ENCODE measurements around the gene RHOXF2. TPM values are rescaled to one million over a fixed set of nuclear protein-coding genes. Genes with fewer than 3 reads are reported as not detected.

Gene RHOXF2
- total and polyA plus RNA-seq, 10 donors = 0.02 TPM; not detected in 9

DNA sequence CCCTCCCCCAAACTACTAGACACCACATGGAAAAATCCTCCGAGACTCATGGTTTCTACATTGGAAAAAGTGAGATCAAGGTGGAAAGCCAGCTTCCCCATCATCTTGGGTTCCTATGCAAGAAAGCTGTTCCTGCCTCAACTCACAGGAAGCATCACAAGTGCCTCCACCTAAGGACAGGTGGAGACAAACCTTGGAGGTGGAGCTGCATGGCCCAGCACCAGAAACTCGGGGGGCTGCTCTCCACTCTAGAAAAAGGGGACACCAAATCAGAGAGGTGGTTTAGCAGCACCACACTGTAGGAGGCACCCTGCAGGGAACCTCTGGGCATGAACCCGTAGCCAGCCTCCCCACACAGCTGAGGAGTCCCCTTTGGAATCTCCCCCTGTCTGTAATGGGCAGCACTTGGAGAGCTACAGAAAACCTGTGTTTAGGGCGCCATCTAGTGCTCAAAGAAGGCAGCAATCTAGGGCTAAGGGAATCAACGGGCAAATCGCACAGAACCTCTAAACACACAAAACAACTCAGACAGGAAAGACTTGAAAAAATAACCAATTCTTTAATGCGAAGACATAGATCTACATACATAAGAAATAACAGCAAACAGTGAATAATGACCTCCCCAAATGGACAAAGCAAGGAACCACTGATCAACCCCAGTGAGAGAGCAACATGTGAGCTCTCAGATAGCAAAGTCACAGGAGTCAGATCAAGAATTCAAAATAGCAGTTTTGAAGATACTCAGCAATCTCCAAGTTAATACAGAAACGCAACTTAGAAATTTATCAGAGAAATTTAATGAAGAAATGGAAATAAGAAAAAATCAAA lies 55.2 kb downstream of the RHOXF2 start:
- H3K27ac ChIP-seq = no peak overlapping the region
- WGBS, 5 donors = 22 to 32% (median 27%) methylated on average over 7 to 8 of the region's 8 CpGs
- H3K4me1 ChIP-seq = no peaks in the 10 kb centered on the region
- intact Hi-C loops (cut with DNase I; ENCODE audit: low total_unique reads) = no loop called here
- H3K27me3 ChIP-seq (replicated peaks in 1 of 7) = peaks cover 0 to 11% (median 0%) of the 10 kb centered on the region in 7 donors
- no peaks in the 10 kb centered on the region for H3K36me3 ChIP-seq
- no peak overlapping the region for H3K4me3 ChIP-seq
- no peaks in the 10 kb centered on the region for H3K9me3 ChIP-seq
- TF ChIP-seq POLR2A (IDR thresholded peaks at IDR 0.05) (no peak), CTCF (IDR thresholded peaks at IDR 0.05 in 8 of 11, conservative IDR thresholded peaks at IDR 0.05 in 3 of 11) (peak in 10 of 11 experiments; percentile 29 to 80 (median 70)), POLR2AphosphoS5 (IDR thresholded peaks at IDR 0.05) (no peak)
- no peak for DNase-seq

Other genes starting within 250 kb of the RHOXF2 start
- gene NKAP, start 214.9 kb upstream of the RHOXF2 start, total RNA-seq = 10 to 100 TPM in 2 of 7 donors, 1 to 10 TPM in 5; 7.6 to 10.8 (median 9.2) TPM
- 1 to 10 TPM; 6.6 to 7.2 (median 6.7) TPM for gene NKAP, start 214.9 kb upstream of the RHOXF2 start, polyA plus RNA-seq
- not detected for gene RHOXF2B, start 80.9 kb upstream of the RHOXF2 start, total RNA-seq
- not detected for gene RHOXF2B, start 80.9 kb upstream of the RHOXF2 start, polyA plus RNA-seq
- under 1 TPM in 2 of 7 donors, not detected in 5; 0.66 to 0.82 TPM for gene RHOXF1, start 42.7 kb upstream of the RHOXF2 start, total RNA-seq
- 1 to 10 TPM in 2 of 3 donors, under 1 TPM in 1; 0.15 to 1.6 (median 1.3) TPM for gene RHOXF1, start 42.7 kb upstream of the RHOXF2 start, polyA plus RNA-seq
- 10 to 100 TPM; 13.6 to 23.7 (median 19.3) TPM for gene ZBTB33, start 92.2 kb downstream of the RHOXF2 start, total RNA-seq
- 1 to 10 TPM; 4.7 to 8.8 (median 6.8) TPM for gene ZBTB33, start 92.2 kb downstream of the RHOXF2 start, polyA plus RNA-seq
- 1 to 10 TPM in 5 of 7 donors, under 1 TPM in 2; 0.46 to 1.8 (median 1.6) TPM for gene TMEM255A, start 152.8 kb downstream of the RHOXF2 start, total RNA-seq
- gene TMEM255A, start 152.8 kb downstream of the RHOXF2 start, polyA plus RNA-seq = 1 to 10 TPM; 1.0 to 2.0 (median 1.4) TPM
- not detected for gene ATP1B4, start 203.5 kb downstream of the RHOXF2 start, total RNA-seq
- not detected for gene ATP1B4, start 203.5 kb downstream of the RHOXF2 start, polyA plus RNA-seq

Measured in spleen (tissue), 11 donors.